B cell (primary cell): Measurements from ENCODE around the gene TECR. TPM values are rescaled to one million over a fixed set of nuclear protein-coding genes. Genes with fewer than 3 reads are reported as not detected.
A peak's percentile ranks its signal among the peaks of the same experiment; 100 is the strongest.

Experiments used
- ATAC-seq: fragments of 200-7000 bp; cut with Tn5 transposase; one replicate; pipeline ENCODE4 v1.10.0; 2021; ENCODE audit warnings: low read depth, mild to moderate bottlenecking, moderate number of reproducible peaks, moderate library complexity
- CTCF ChIA-PET: fragments of 350-600 bp; sonication (Branson Sonifier 250); formaldehyde crosslinking; loops from one replicate; lab custom pipeline; 2021; ENCODE audit warnings: antibody characterized with exemption, inconsistent platforms; lab: Charles Lee
- POLR2A ChIA-PET: fragments of 350-600 bp; sonication (Branson Sonifier 250); formaldehyde crosslinking; loops from one replicate; lab custom pipeline; 2021; ENCODE audit warnings: antibody characterized with exemption; lab: Charles Lee
- DNase-seq: peaks from one replicate; pipeline ENCODE4 v3.0.0; 2013
- H2AFZ ChIP-seq: 2 replicates; pipeline ENCODE4 v1.6.1; 2012; ENCODE audit warnings: mild to moderate bottlenecking, low read depth, low read length; ENCODE audit not compliant: insufficient read depth, poor library complexity, severe bottlenecking
- H3K27ac ChIP-seq, 2 donors: 1 replicate in 1 of 2; 2 replicates in 1 of 2; pipeline ENCODE4 v1.5.1; 2012 to 2013; ENCODE audit warnings: low read length in 2 of 2, mild to moderate bottlenecking in 2 of 2, moderate library complexity in 1 of 2
- H3K27me3 ChIP-seq, 4 experiments: fragments of 200-600 bp in 1 of 4; sonication (generic) in 1 of 4; replicated peaks in 1 of 4; 1 replicate in 2 of 4; 2 replicates in 2 of 4; pipeline versions ENCODE4 v1.6.1 to v1.7.0; 2013 to 2016; ENCODE audit warnings: low read length in 3 of 4, mild to moderate bottlenecking in 2 of 4, mixed read lengths in 1 of 4, moderate library complexity in 1 of 4; ENCODE audit not compliant: insufficient read depth in 4 of 4, control insufficient read depth in 3 of 4; ENCODE audit errors: control extremely low read depth in 1 of 4
- H3K36me3 ChIP-seq, 2 experiments: replicated peaks in 1 of 2; 1 replicate in 1 of 2; 2 replicates in 1 of 2; pipeline versions ENCODE4 v1.6.1 to v1.7.1; 2013; ENCODE audit warnings: low read length in 1 of 2; ENCODE audit not compliant: insufficient read depth in 2 of 2, control insufficient read depth in 1 of 2; ENCODE audit errors: control extremely low read depth in 1 of 2, extremely low read depth in 1 of 2
- H3K4me1 ChIP-seq, 2 donors: fragments of 200-600 bp in 1 of 2; sonication (generic) in 1 of 2; 1 replicate in 1 of 2; 2 replicates in 1 of 2; pipeline versions ENCODE4 v1.5.1 to v1.6.1; 2013 to 2017; ENCODE audit warnings: low read length in 2 of 2; ENCODE audit not compliant: control insufficient read depth in 2 of 2, insufficient read depth in 2 of 2
- H3K4me2 ChIP-seq: replicated peaks from 2 replicates; pipeline ENCODE3; 2012; ENCODE audit warnings: mild to moderate bottlenecking, low read depth, low read length; ENCODE audit not compliant: poor library complexity, severe bottlenecking
- H3K4me3 ChIP-seq, 5 experiments: fragments of 200-600 bp in 1 of 5; sonication (generic) in 1 of 5; 1 replicate in 3 of 5; 2 replicates in 2 of 5; pipeline versions ENCODE4 v1.5.1 to v1.7.0; 2011 to 2016; ENCODE audit warnings: low read length in 4 of 5, mild to moderate bottlenecking in 4 of 5, low read depth in 2 of 5, control low read depth in 1 of 5, moderate library complexity in 1 of 5; ENCODE audit not compliant: insufficient read depth in 1 of 5; ENCODE audit errors: control extremely low read depth in 1 of 5, extremely low read depth in 1 of 5
- H3K79me2 ChIP-seq: fragments of 200-600 bp; sonication (generic); one replicate; pipeline ENCODE4 v1.6.0; 2016; ENCODE audit warnings: low read length; ENCODE audit not compliant: control insufficient read depth, insufficient read depth
- H3K9ac ChIP-seq: fragments of 200-600 bp; sonication (generic); 2 replicates; pipeline ENCODE4 v1.6.1; 2017; ENCODE audit warnings: mild to moderate bottlenecking, low read length, moderate library complexity
- H3K9me3 ChIP-seq, 3 donors: one replicate each; pipeline versions ENCODE4 v1.6.1 to v1.7.1; 2013; ENCODE audit warnings: low read length in 2 of 3; ENCODE audit not compliant: control insufficient read depth in 2 of 3, insufficient read depth in 1 of 3; ENCODE audit errors: control extremely low read depth in 1 of 3
- H4K20me1 ChIP-seq: 2 replicates; pipeline ENCODE4 v1.6.0; 2012; ENCODE audit warnings: mild to moderate bottlenecking, low read length; ENCODE audit not compliant: insufficient read depth, control insufficient read depth, poor library complexity, severe bottlenecking
- H3K27ac Mint-ChIP-seq: one replicate; pipeline ENCODE4 v1.8.0; 2021; ENCODE audit warnings: mixed read lengths
- H3K27me3 Mint-ChIP-seq: one replicate; pipeline ENCODE4 v1.8.0; 2021; ENCODE audit warnings: mixed read lengths
- H3K4me1 Mint-ChIP-seq: one replicate; pipeline ENCODE4 v1.8.0; 2021; ENCODE audit warnings: mixed read lengths
- H3K4me3 Mint-ChIP-seq: one replicate; pipeline ENCODE4 v1.8.0; 2021; ENCODE audit warnings: mixed read lengths
- H3K9me3 Mint-ChIP-seq: one replicate; pipeline ENCODE4 v1.8.0; 2022; ENCODE audit warnings: mixed read lengths; ENCODE audit not compliant: insufficient read depth
- CTCF ChIP-seq: fragments of 200-600 bp; IDR thresholded peaks from one replicate; pipeline ENCODE4 v1.8.0; 2022; ENCODE audit warnings: antibody characterized with exemption, mild to moderate bottlenecking
- EZH2 ChIP-seq: IDR thresholded peaks from 2 replicates; pipeline ENCODE4 v1.6.1; 2012; ENCODE audit warnings: borderline replicate concordance, low read depth, mild to moderate bottlenecking, moderate library complexity, low read length; ENCODE audit not compliant: insufficient read depth, poor library complexity, severe bottlenecking
- WGBS: methylation state at CpG from one replicate; pipeline ENCODE4 v1.1.5; 2013; ENCODE audit warnings: missing lambda C conversion rate; ENCODE audit not compliant: insufficient coverage; 5-methylcytosine and 5-hydroxymethylcytosine counted together
- intact Hi-C: fragments of 100-400 bp; cut with micrococcal nuclease; formaldehyde crosslinking; loops from one replicate; pipeline ENCODE4 v1.10.0; 2022
- polyA plus RNA-seq: library from polyadenylated mRNA; depleted of rRNA; stranded (reverse); fragments of >200 nt; gene quantifications from 2 replicates; pipeline ENCODE4 v1.2.3, GENCODE V29; 2012
- total RNA-seq, 2 donors: library from RNA; stranded (reverse); fragments of 120-200 nt in 1 of 2; gene quantifications; 1 replicate in 1 of 2; 2 replicates in 1 of 2; pipeline versions ENCODE4 v1.2.3 to v1.2.4, GENCODE V29; 2013 to 2022

The TECR gene
- total and polyA plus RNA-seq, 2 donors (not counting 1 experiment from before 2014, with no cell fraction given) = 68.9 to 129 TPM

- no peak overlapping the region for H3K27ac ChIP-seq
- H3K27me3 ChIP-seq = peaks cover 0 to 4% (median 0%) of the 10 kb centered on the region in 4 experiments
- H3K9ac ChIP-seq = no peak overlapping the region
- CTCF ChIA-PET = interaction anchor here (0.6 to 2.3 kb wide), 7 partner anchors 8 to 366 kb away, joined by 3 to 9 read pairs (median 6); partner anchors contain the start of gene GIPC1
- H3K4me1 ChIP-seq = no peaks in the 10 kb centered on the region
- WGBS = 16% methylated on average over 11 of the region's 19 CpGs
- DNase-seq (peak; percentile 70), ATAC-seq (peak; percentile 81)
- POLR2A ChIA-PET = no interaction called here
- H3K36me3 ChIP-seq = no peaks in the 10 kb centered on the region
- no peak overlapping the region for H2AFZ ChIP-seq
- no peaks in the 10 kb centered on the region for H4K20me1 ChIP-seq
- TF ChIP-seq CTCF (peak; percentile 78), EZH2 (no peak)
- no peaks in the 10 kb centered on the region for H3K79me2 ChIP-seq
- Mint-ChIP-seq H3K4me1 (peaks cover 3% of the 10 kb centered on the region), H3K9me3 (no peaks in the 10 kb centered on the region), H3K27me3 (peaks cover 14% of the 10 kb centered on the region), H3K4me3 (no peak overlapping the region), H3K27ac (peak overlapping the region; percentile 1)
- intact Hi-C loops = loop anchor here (1.0 kb wide), 2 partner anchors 24 to 46 kb away; partner anchors contain the start of gene TECR
- no peak overlapping the region for H3K4me2 ChIP-seq
- H3K9me3 ChIP-seq = no peaks in the 10 kb centered on the region
- H3K4me3 ChIP-seq = no peak overlapping the region
Measured at GRCh38 chr19:14505488-14506239, 23.7 kb upstream of the TECR start.
